GM12878 (cell line): ENCODE data around the gene HMGXB3.

Experiments used
- MXI1 ChIP-seq: fragments of 150-350 bp; IDR thresholded peaks from 2 replicates; pipeline ENCODE4 v1.6.1; 2011; ENCODE audit warnings: low read depth, mild to moderate bottlenecking, inconsistent platforms, low read length, improper control_type of control experiment
- SREBF1 ChIP-seq: IDR thresholded peaks from 2 replicates; pipeline ENCODE4 v1.6.1; 2012; ENCODE audit warnings: mild to moderate bottlenecking, low read length
- TAF1 ChIP-seq: IDR thresholded peaks from 2 replicates; pipeline ENCODE4 v1.6.1; 2011; ENCODE audit warnings: mild to moderate bottlenecking, low read depth, low read length, borderline replicate concordance
- TF ChIP-seq, protein P1 (sequence below): IDR thresholded peaks from 2 replicates; pipeline ENCODE4 v1.6.1; 2012; ENCODE audit warnings: low read depth, low read length, improper control_type of control experiment

DNA sequence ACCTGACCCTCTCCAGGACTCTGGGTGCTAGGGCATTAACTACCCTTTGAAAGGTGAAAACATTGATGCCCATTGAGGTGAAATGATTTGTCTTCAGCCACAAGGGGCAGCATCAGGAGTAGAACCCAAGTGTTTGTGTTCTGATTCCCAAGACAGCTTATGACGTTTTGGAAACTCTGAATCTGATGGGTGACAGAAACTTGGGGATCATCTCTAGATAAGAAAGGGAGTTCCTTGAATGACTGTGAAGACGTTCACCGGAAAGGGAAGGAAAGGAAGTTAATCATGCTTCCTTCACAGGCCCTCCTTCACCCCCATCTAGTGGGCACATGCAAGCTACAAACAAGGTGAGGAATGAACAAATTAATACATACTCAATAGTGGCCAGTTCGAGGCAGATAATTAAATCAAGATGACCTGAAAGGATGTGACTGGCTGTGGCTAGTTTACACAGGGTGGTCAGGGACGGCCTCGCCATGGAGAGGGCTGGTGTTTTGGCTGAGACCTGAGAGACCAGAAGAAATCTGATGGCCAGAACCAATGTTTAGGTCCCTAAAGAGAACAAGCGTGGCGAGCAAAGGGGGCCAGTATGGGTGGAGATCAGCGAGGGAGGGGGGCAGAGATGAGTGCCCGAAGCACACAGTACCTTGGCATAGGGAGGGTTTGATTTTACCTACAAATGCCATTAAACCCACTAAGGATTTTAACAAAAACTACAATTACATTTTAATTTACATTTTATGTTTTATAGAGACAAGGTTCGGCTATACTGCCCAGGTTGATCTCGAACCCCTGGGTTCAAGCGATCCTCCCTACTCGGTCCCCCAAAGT is 40.9 kb upstream of the HMGXB3 start:
- no peak for TF ChIP-seq TAF1
- TF ChIP-seq MXI1, result no peak
- no peak for TF ChIP-seq SREBF1
- TF ChIP-seq, protein P1, sequence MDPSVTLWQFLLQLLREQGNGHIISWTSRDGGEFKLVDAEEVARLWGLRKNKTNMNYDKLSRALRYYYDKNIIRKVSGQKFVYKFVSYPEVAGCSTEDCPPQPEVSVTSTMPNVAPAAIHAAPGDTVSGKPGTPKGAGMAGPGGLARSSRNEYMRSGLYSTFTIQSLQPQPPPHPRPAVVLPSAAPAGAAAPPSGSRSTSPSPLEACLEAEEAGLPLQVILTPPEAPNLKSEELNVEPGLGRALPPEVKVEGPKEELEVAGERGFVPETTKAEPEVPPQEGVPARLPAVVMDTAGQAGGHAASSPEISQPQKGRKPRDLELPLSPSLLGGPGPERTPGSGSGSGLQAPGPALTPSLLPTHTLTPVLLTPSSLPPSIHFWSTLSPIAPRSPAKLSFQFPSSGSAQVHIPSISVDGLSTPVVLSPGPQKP, result no peak
